ENCODE measurements around the gene MAP4K4.

The MAP4K4 gene

DNA sequence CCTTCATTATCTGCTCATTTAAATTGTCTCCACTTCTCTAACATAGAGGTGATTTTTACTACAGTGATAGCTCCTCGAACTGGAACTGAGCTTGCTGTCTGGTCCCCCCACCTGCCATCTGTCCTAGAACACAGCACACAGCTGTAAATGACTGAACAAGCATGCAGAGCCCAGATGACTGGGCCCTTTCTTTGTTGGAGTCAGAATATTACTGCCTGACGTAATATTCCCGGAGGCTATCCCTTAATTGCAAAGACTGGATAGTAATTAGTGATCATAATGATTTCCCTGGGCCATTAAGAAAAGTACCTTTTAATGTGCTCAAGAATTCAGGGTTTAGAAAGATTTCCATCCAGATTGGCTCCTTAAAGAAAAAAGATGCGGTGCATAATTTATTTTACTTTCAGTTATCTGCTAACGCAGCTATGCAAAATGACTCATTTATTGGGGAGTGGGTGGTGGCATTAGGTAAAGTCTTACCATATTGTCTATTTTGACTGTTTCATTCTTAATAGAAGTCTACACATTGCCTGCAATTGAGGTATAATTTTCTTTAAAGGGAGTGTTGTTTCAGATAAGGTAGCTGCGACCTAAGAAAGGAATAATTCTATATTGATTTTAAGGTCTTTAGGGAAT lies 84.4 kb downstream of the MAP4K4 start:
- TF ChIP-seq ZNF274 (IDR thresholded peaks at IDR 0.05; ENCODE audit: low read depth, low read length), result no peak
- H3K4me3 ChIP-seq (ENCODE audit: low read length), result no peak overlapping the region; the same call in 1 of the 2 replicates

DNA sequence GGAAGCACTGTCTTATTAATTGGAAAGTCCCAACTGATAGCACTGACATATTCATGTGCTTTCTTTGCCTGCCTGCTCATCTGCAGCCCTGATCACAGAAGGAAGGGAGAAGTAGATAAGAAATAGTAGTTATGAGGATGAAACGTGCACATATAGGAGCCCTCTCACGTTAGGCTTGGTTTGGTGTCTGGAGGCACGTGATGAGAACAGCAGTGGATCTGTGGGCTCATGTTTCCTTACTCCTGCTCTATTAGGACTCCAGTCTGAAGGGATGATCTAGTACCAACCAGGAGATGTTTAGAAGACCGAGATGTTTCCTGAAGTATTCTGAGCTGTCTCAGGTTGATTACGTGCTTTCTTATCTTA lies 84.9 kb downstream of the MAP4K4 start:
- no peak for TF ChIP-seq ZNF274 (IDR thresholded peaks at IDR 0.05; ENCODE audit: low read depth, low read length)
- no peak overlapping the region for H3K4me3 ChIP-seq (ENCODE audit: low read length)

DNA sequence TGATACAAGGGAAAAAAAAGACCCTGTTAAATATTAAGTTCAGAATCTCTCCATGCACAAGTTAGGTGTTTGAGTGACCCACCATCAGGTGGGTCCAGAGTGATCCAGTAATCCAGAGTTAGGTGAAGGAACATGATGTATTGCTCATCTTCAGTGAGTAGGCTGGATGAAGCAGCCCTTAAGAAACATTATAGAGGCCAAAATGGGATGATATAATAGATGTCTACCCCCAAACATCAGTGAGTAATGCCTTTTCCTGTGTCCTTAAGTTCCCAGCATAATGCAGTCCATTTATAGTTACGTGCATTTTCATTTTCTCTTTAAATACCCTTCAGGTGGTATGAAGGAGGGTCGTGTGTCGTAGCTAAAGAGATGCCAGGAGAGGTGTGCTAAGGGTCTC lies 89.6 kb downstream of the MAP4K4 start:
- TF ChIP-seq ZNF274 (IDR thresholded peaks at IDR 0.05; ENCODE audit: low read depth, low read length), result no peak

DNA sequence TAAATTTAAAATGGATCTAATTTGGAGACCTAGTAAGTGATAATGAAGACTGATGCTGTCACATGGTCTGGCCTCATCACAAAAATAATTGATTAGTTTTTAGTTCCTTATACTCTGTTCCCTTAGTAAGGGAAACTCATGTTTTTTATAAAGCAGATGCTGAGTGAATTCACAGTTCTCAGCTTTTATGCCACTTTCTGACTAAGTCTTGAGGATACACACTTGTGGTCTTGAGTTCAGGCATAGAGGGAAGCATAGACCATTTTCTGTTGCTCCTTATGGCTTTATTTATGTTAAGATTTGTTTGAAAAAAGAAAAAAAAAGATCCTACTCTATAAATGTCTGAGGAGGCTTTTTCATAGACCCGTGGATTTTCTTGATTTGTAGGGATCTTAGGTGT lies 91.1 kb downstream of the MAP4K4 start:
- TF ChIP-seq ZNF274 (IDR thresholded peaks at IDR 0.05; ENCODE audit: low read depth, low read length), result no peak
- H3K4me3 ChIP-seq (ENCODE audit: low read length), result no peak overlapping the region

More for the DNA sequence above, 89.6 kb downstream of the MAP4K4 start:
- no peak overlapping the region for H3K4me3 ChIP-seq (ENCODE audit: low read length)

DNA sequence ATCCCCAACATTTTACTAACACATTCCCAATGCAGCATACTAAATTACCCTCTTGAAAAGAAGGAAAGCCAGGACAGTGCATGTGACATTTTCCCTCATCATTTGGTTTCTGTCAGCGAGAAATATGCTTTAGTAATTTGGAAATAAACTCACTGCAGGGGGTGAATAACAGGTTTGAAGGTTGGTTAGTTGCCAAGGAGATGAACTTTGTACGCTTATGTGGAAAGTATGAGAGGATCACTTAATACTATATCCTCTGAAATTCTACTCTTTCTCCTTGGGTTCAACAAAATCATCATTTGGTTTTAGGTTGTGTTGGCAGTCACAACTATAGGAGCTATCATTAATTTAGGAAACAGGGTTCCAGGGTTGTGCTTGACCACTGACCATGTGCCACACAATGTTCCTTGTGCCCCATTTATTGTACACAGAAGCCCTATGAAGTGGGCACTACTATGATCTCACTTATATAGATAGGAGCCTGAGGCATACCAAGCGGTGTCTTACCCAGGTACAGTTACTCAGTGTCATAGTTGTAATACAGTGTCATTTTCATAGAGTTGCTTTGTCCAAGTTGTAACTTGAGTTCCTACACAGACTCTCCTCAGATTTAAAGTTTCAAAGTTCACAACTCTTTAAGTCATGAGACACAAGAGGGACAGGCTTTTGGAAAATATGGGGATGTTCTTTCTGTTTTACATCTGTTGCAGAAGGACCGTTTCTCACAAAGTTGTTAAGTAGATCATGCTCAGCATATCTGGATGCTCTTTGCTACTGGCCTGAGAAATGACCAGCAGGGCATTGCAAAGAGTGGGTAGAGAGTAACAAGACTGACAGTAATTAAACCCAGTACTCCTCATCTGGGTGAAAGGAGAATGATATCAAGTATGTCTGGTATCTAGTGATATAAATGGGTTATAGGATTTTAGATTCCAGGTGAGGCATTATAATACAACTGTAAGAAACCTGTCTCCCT lies 91.8 kb downstream of the MAP4K4 start:
- TF ChIP-seq ZNF274 (IDR thresholded peaks at IDR 0.05; ENCODE audit: low read depth, low read length), result no peak
- no peak overlapping the region for H3K4me3 ChIP-seq (ENCODE audit: low read length)

DNA sequence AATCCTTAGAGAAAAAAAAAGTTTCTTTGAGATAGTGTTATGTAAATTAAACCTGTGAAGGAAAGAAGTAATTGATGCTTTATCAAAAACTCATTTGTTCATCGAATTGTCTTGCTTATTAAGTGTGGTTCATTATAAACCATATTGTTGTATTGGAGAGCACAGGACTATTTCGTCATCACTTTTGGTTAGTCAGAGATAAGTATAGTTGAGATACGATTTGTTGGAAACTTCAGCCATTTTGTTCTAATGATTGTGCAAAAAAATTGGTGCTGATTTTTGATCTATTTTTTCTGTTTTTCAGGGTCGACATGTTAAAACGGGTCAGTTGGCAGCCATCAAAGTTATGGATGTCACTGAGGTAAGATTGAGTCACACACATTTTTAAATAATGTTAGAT lies 92.9 kb downstream of the MAP4K4 start:
- H3K4me3 ChIP-seq (ENCODE audit: low read length), result no peak overlapping the region
- TF ChIP-seq ZNF274 (IDR thresholded peaks at IDR 0.05; ENCODE audit: low read depth, low read length), result no peak

DNA sequence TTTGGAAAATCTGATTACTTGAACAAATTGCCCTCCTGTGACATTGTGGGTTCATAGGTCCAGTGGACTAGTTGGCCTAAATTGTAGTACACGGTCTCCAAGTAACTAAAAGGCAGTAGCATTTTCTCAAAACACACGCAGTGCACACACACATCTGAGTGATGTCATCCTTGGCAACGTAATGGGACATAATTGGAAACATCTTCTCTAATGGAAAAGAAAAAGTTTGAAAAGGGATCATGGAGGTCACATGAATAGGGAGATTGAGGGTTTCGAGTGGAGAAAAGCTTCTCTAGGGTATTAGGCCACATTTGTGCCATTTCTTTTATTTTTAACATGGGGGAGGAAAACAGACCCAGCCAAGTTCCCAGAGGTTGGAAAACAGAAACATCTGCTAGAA lies 93.3 kb downstream of the MAP4K4 start:
- no peak for TF ChIP-seq ZNF274 (IDR thresholded peaks at IDR 0.05; ENCODE audit: low read depth, low read length)
- no peak overlapping the region for H3K4me3 ChIP-seq (ENCODE audit: low read length)

DNA sequence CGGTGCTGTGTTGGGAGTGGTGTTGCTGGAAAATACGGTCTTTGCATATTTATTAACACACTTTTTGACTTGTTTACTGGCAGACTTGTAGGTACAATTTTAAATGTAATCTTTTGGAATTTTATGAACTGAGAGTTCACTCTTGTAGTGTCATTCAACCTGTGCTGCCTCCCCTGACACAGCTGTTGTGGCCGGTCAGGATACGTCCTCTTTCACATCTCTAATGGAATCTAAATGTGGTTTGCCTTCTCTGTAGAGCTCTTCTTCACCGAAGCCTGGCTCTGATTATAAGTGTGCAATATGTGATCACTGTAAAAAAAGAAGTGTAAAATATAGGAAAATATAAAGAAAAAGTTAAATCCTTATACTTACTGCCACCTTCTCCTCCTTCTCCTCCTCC lies 94.7 kb downstream of the MAP4K4 start:
- no peak for TF ChIP-seq ZNF274 (IDR thresholded peaks at IDR 0.05; ENCODE audit: low read depth, low read length)
- no peak overlapping the region for H3K4me3 ChIP-seq (ENCODE audit: low read length)

DNA sequence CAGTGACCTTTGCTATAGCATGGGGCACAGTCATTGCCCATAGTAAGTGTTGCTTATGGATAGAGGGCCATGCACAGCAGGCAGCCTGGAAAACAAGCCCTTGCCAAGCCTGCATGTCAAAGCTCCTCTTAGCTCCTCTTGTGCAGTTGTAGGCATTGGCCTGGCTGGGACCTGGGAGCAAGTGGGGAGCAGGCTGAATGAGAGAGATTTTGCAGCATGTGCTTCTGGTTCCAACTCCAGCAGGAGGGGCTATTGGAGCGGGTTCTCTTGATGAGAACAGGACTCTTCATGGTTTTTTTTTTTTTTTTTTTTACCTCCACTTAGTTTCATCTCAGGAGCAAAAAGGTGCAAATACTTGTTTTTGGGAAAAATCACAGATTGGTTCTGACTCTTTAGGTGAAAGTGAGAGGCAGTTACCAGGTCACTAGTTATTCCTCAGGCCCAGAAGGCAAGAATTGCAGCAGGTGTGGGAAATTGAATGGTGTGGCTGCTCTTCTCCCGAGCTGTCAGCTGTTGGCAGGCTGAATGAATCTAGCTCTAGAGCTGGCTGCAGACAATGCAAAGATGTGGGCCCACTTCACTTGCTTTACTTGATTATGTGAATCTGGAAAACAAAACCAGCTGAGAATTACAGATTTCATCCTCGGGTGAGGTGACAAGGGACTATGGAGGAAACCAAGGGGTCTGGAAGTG lies 95.9 kb downstream of the MAP4K4 start:
- no peak for TF ChIP-seq ZNF274 (IDR thresholded peaks at IDR 0.05; ENCODE audit: low read depth, low read length)
- H3K4me3 ChIP-seq (ENCODE audit: low read length), result no peak overlapping the region

DNA sequence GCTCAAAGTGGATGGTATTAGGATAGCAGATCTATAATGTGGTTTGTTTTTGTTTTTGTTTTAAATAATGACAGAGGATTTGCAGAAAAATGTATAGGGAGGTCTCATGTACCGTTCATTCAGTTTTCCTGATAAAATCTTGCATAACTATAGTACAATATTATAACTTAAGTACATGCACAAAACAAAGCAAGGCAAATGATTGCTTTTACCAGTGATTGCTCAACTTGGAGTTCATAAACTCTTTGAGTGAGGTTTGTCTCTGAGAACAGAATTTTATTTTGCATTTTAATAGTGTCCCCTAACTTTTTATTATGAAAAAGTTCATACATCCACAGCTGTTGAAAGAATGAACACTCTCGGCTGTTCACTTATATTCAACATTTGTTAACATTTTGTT lies 96.6 kb downstream of the MAP4K4 start:
- no peak overlapping the region for H3K4me3 ChIP-seq (ENCODE audit: low read length)
- no peak for TF ChIP-seq ZNF274 (IDR thresholded peaks at IDR 0.05; ENCODE audit: low read depth, low read length)

DNA sequence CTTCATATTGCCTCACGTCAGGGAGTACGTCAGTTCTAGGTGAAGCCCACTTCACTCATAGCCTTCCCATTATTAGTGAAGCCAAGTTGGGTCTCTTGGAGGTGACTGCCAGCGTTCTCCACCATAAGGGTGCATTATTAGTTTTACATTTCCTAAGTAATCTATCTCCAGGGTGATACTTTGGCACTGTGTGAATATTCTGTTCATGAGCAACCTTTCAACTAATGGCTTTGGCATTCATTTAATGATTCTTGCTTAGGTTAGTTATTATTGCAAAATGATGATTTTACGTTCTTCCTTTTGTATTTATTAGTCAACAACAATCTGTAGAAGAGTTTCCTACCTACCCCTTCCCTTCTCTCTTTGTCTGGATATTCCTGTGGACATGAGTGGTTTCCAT lies 97.5 kb downstream of the MAP4K4 start:
- H3K4me3 ChIP-seq (ENCODE audit: low read length), result no peak overlapping the region
- no peak for TF ChIP-seq ZNF274 (IDR thresholded peaks at IDR 0.05; ENCODE audit: low read depth, low read length)

DNA sequence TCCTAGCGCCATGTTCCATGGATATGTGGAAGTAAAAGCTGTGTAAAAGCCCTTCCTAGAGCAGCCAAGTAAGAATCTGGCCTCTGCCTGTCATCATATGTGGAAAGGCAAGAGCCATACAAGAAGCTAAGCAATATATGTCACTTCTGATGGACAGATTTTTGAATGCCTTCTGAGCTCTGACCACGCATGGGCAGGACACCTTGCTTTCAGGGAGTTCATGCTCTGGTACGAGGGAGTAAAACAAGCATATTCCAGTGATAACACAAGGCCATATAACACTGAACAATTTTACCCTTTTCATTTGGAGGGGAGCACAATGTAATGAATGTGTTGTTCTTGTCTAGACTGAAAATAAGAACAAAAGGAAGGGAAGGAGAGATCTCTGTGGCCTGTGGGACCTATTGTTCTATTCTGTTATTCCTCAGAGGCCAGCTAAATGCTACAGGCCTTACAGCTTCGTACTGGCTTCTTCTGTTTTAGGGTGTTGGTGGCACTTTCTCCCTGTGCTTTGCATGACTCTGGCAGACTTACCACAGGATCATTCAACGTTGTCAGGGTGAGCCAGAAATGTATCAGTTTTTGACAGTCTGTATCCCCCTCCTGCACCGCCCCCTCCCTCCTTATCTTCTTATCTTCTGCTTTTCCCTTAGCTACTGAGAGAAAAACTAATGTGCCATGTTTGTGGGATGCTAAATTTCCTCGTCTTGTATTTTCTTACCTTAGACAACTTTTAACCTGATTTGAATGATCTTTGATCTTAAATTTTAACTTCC lies 99.5 kb downstream of the MAP4K4 start:
- no peak overlapping the region for H3K4me3 ChIP-seq (ENCODE audit: low read length)
- no peak for TF ChIP-seq ZNF274 (IDR thresholded peaks at IDR 0.05; ENCODE audit: low read depth, low read length)

DNA sequence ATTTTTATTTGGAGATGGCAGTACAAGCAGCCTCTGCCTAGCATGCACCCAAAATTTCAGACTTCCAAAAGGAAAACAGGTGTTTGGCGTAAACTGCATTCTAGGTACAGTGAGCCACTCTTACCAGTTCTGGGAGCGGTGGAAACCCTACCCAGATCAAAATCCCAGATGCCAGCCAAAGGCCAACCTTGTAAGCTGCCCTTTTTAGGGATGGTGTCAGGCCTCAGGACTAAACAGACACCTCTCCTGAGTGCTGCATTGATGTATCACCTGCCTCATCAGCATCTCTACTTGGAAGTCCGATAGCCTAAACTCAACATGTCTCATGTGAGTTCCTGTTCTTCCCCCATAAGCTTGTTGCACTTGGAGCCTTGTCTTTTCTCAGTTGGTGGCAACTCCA lies 104.0 kb downstream of the MAP4K4 start:
- H3K4me3 ChIP-seq (ENCODE audit: low read length), result no peak overlapping the region
- no peak for TF ChIP-seq ZNF274 (IDR thresholded peaks at IDR 0.05; ENCODE audit: low read depth, low read length)

DNA sequence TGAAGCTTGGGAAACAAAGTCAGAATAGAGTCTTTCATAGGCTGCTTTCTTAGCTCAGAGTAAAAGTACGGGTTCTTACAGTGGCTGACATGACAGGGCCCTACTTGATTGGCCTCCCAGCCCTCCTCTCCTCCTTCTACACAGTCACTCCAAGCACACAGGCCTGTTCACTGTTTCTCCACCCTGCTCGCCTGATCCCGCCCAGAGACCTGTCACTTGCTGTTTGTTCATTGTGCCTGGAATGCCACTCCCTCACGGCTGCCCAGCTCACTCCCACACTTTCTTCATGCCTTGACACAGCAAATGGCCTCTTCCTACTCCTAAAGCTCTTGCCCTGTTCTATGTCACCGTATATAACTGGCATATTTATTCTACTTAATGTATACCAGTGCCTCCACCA lies 104.8 kb downstream of the MAP4K4 start:
- no peak overlapping the region for H3K4me3 ChIP-seq (ENCODE audit: low read length)
- TF ChIP-seq ZNF274 (IDR thresholded peaks at IDR 0.05; ENCODE audit: low read depth, low read length), result no peak

All from GM08714 (cell line).